PC-9 (cell line): ENCODE results near the gene ANXA3. TPM values are rescaled to one million over a fixed set of nuclear protein-coding genes. Genes with fewer than 3 reads are reported as not detected.

Experiments used
- BruUV-seq: library from RNA; stranded (reverse); fragments of 400-500 nt; replicated peaks from 2 replicates; lab custom pipeline; 2021; lab: Mats Ljungman, UMichigan
- CTCF ChIA-PET: fragments of 300-600 bp; sonication (Branson Sonifier 250); formaldehyde crosslinking; loops from one replicate; lab custom pipeline; 2022; ENCODE audit warnings: antibody characterized with exemption; lab: Charles Lee
- POLR2A ChIA-PET: fragments of 300-600 bp; sonication (Branson Sonifier 250); formaldehyde crosslinking; loops from one replicate; lab custom pipeline; 2022; ENCODE audit warnings: antibody characterized with exemption; ENCODE audit not compliant: unreplicated experiment; lab: Charles Lee
- DNase-seq, 2 experiments: peaks; one replicate each; pipeline versions ENCODE4 v3.0.0 to v3.0.0-alpha.2; 2015 to 2022; ENCODE audit warnings: mixed read lengths in 1 of 2
- H2AFZ ChIP-seq: fragments of 200-600 bp; sonication (generic); 2 replicates; pipeline ENCODE4 v1.8.1; 2017; ENCODE audit warnings: antibody characterized with exemption
- H3F3A ChIP-seq: fragments of 200-600 bp; sonication (generic); 2 replicates; pipeline ENCODE4 v1.8.1; 2017; ENCODE audit warnings: antibody characterized with exemption, mild to moderate bottlenecking, low read depth; ENCODE audit not compliant: insufficient read depth
- H3K27ac ChIP-seq: fragments of 200-600 bp; sonication (generic); 2 replicates; pipeline ENCODE4 v1.6.1; 2016; ENCODE audit warnings: mixed run types
- H3K27me3 ChIP-seq: fragments of 200-600 bp; sonication (generic); 2 replicates; pipeline ENCODE4 v1.6.1; 2016; ENCODE audit warnings: low read depth, mixed run types; ENCODE audit not compliant: insufficient read depth
- H3K36me3 ChIP-seq: fragments of 200-600 bp; sonication (generic); 2 replicates; pipeline ENCODE4 v1.6.1; 2016; ENCODE audit warnings: low read depth, mixed run types
- H3K4me1 ChIP-seq: fragments of 200-600 bp; sonication (generic); replicated peaks from 2 replicates; pipeline ENCODE4 v1.6.1; 2016; ENCODE audit warnings: mixed run types; ENCODE audit not compliant: insufficient read depth
- H3K4me2 ChIP-seq: fragments of 200-600 bp; sonication (generic); 2 replicates; pipeline ENCODE4 v1.6.1; 2017; ENCODE audit warnings: mixed run types
- H3K4me3 ChIP-seq: fragments of 200-600 bp; sonication (generic); 2 replicates; pipeline ENCODE4 v1.6.1; 2016; ENCODE audit warnings: mixed run types
- H3K79me2 ChIP-seq: fragments of 200-600 bp; sonication (generic); 2 replicates; pipeline ENCODE4 v1.6.1; 2017; ENCODE audit warnings: low read depth, mixed run types
- H3K9me2 ChIP-seq: fragments of 200-600 bp; sonication (generic); 2 replicates; pipeline ENCODE4 v1.8.1; 2017; ENCODE audit warnings: mild to moderate bottlenecking; ENCODE audit not compliant: insufficient read depth
- H3K9me3 ChIP-seq: fragments of 200-600 bp; sonication (generic); 2 replicates; pipeline ENCODE4 v1.8.1; 2016; ENCODE audit warnings: low read depth; ENCODE audit not compliant: insufficient read depth
- H4K20me1 ChIP-seq: fragments of 200-600 bp; sonication (generic); 2 replicates; pipeline ENCODE4 v1.8.1; 2017; ENCODE audit not compliant: insufficient read depth
- EZH2 ChIP-seq: fragments of 200-600 bp; sonication (generic); IDR thresholded peaks from 2 replicates; pipeline ENCODE4 v1.8.0; 2017; ENCODE audit warnings: antibody characterized with exemption, low read depth
- intact Hi-C: fragments of 100-400 bp; cut with micrococcal nuclease; formaldehyde crosslinking; loops from one replicate; pipeline ENCODE4 v1.10.0; 2022; ENCODE audit not compliant: unreplicated experiment
- total RNA-seq: library from RNA; stranded (reverse); gene quantifications from 2 replicates; pipeline ENCODE4 v1.2.3, GENCODE V29; 2021
- TF ChIP-seq, protein P1 (sequence below): fragments of 200-600 bp; sonication (generic); conservative IDR thresholded peaks from 2 replicates; pipeline ENCODE4 v1.6.1; 2017; ENCODE audit warnings: mixed run types, antibody characterized with exemption, mild to moderate bottlenecking, moderate library complexity

ANXA3 gene
- total RNA-seq, 1 experiment from 2014 or later = 140 TPM

DNA sequence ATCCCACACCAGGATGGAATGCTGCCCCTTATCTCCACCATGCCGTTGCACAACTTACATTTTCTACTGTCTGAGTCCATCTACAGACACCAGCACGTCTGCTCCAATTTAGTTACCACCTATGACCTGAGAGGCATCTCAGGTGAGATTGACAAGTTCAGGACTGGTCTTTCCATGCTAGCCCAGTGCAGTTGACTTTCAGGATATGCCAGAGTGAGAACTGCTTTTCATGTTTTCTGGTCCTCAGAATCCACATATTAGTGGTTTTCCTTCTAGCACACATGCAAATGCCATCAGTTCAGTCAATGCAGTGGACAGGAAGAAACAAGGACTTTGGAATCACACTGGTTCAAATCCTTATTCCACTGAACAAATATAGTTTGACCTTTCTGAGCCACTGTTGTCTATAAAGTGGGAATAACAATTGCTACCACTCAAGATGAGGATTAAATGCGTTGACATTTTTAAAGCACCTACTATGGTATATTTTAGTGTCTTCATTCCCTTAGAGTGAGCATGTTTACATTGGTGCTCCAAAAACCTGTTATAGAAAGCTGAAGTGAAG lies 38.1 kb upstream of the ANXA3 start:
- no peaks in the 10 kb centered on the region for H3K79me2 ChIP-seq
- no peaks in the 10 kb centered on the region for H3K9me2 ChIP-seq
- H2AFZ ChIP-seq = no peak overlapping the region
- H4K20me1 ChIP-seq = no peaks in the 10 kb centered on the region
- H3K4me3 ChIP-seq = no peak overlapping the region
- intact Hi-C loops = no loop called here
- H3K27ac ChIP-seq = no peak overlapping the region
- no peak overlapping the region for H3K4me2 ChIP-seq
- no peak for DNase-seq
- H3K9me3 ChIP-seq = no peaks in the 10 kb centered on the region
- BruUV-seq = no TSS peak
- CTCF ChIA-PET = no interaction called here
- H3K4me1 ChIP-seq = no peaks in the 10 kb centered on the region
- TF ChIP-seq EZH2 = no peak
- TF ChIP-seq, protein P1, sequence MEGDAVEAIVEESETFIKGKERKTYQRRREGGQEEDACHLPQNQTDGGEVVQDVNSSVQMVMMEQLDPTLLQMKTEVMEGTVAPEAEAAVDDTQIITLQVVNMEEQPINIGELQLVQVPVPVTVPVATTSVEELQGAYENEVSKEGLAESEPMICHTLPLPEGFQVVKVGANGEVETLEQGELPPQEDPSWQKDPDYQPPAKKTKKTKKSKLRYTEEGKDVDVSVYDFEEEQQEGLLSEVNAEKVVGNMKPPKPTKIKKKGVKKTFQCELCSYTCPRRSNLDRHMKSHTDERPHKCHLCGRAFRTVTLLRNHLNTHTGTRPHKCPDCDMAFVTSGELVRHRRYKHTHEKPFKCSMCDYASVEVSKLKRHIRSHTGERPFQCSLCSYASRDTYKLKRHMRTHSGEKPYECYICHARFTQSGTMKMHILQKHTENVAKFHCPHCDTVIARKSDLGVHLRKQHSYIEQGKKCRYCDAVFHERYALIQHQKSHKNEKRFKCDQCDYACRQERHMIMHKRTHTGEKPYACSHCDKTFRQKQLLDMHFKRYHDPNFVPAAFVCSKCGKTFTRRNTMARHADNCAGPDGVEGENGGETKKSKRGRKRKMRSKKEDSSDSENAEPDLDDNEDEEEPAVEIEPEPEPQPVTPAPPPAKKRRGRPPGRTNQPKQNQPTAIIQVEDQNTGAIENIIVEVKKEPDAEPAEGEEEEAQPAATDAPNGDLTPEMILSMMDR = no peak
- POLR2A ChIA-PET = no interaction called here
- no peaks in the 10 kb centered on the region for H3F3A ChIP-seq
- no peaks in the 10 kb centered on the region for H3K27me3 ChIP-seq
- no peaks in the 10 kb centered on the region for H3K36me3 ChIP-seq

- no peak overlapping the region for H3K4me3 ChIP-seq
- H3K4me2 ChIP-seq = no peak overlapping the region
- no TSS peak for BruUV-seq
- ChIA-PET POLR2A (no interaction called here), CTCF (no interaction called here)
- H3K9me3 ChIP-seq = no peaks in the 10 kb centered on the region
- H3K79me2 ChIP-seq = no peaks in the 10 kb centered on the region
- TF ChIP-seq EZH2 = no peak
- TF ChIP-seq, protein P1 = peak; percentile 69
- no peak for DNase-seq
- no peaks in the 10 kb centered on the region for H3K36me3 ChIP-seq
- H4K20me1 ChIP-seq = no peaks in the 10 kb centered on the region
- intact Hi-C loops = loop anchor here (1.0 to 5.0 kb wide), 4 partner anchors 225 to 558 kb away; no protein-coding TSS in a partner anchor
- no peaks in the 10 kb centered on the region for H3K9me2 ChIP-seq
- no peaks in the 10 kb centered on the region for H3K27me3 ChIP-seq
- no peaks in the 10 kb centered on the region for H3K4me1 ChIP-seq
- H3F3A ChIP-seq = no peaks in the 10 kb centered on the region
- H2AFZ ChIP-seq = no peak overlapping the region
- no peak overlapping the region for H3K27ac ChIP-seq
These were observed 34.4 kb upstream of the ANXA3 start for GRCh38 chr4:78517050-78517652.

GRCh38 chr4:78518561-78518960 lies 33.0 kb upstream of the ANXA3 start:
- CTCF ChIA-PET = interaction anchor here (0.6 kb wide), 1 partner anchor 47 kb away, joined by 3 read pairs; no protein-coding TSS in a partner anchor
- Histone ChIP-seq H3F3A (no peaks in the 10 kb centered on the region), H3K27me3 (no peaks in the 10 kb centered on the region), H3K79me2 (no peaks in the 10 kb centered on the region), H3K4me1 (no peaks in the 10 kb centered on the region), H3K4me3 (no peak overlapping the region), H3K9me2 (no peaks in the 10 kb centered on the region), H3K27ac (no peak overlapping the region), H3K9me3 (no peaks in the 10 kb centered on the region), H4K20me1 (no peaks in the 10 kb centered on the region), H2AFZ (no peak overlapping the region), H3K4me2 (no peak overlapping the region), H3K36me3 (no peaks in the 10 kb centered on the region)
- no TSS peak for BruUV-seq
- DNase-seq = no peak
- POLR2A ChIA-PET = interaction anchor here (0.7 kb wide), 1 partner anchor 327 kb away, joined by 12 read pairs; no protein-coding TSS in a partner anchor
- intact Hi-C loops = loop anchor here (5.0 kb wide), 1 partner anchor 226 kb away; no protein-coding TSS in a partner anchor
- TF ChIP-seq, protein P1 = no peak
- no peak for TF ChIP-seq EZH2
